ENCODE measurements around the gene NDUFB7.

Gene NDUFB7

GRCh38 chr19:14550201-14550754, 21.6 kb downstream of the NDUFB7 start:
- no peak overlapping the region for H3K27ac ChIP-seq (ENCODE audit: low read length)
- peaks cover 43% of the 10 kb centered on the region for H3K79me2 ChIP-seq (ENCODE audit: low read length)
- H3K9me3 ChIP-seq (replicated peaks; ENCODE audit: insufficient read depth, low read length) = no peaks in the 10 kb centered on the region
- H3K4me3 ChIP-seq (ENCODE audit: low read length) = no peak overlapping the region
- H4K20me1 ChIP-seq (ENCODE audit: insufficient read depth, low read length) = no peaks in the 10 kb centered on the region
- H3K9ac ChIP-seq (ENCODE audit: low read length) = no peak overlapping the region
- no peak overlapping the region for H2AFZ ChIP-seq (ENCODE audit: low read length)
- H3F3A ChIP-seq (ENCODE audit: insufficient read depth, low read length) = no peaks in the 10 kb centered on the region
- no peak overlapping the region for H3K4me2 ChIP-seq (ENCODE audit: low read depth, low read length)
- H3K36me3 ChIP-seq (replicated peaks; ENCODE audit: insufficient read depth, low read length) = no peaks in the 10 kb centered on the region
- TF ChIP-seq EZH2 (optimal IDR thresholded peaks at IDR 0.05; ENCODE audit: low read depth, low read length) (no peak), EZH2phosphoT487 (IDR thresholded peaks at IDR 0.05; ENCODE audit: low read length) (no peak), CTCF (IDR thresholded peaks at IDR 0.05; ENCODE audit: low read length) (no peak)
- no peaks in the 10 kb centered on the region for H3K27me3 ChIP-seq (replicated peaks; ENCODE audit: insufficient read depth, low read length)
- no peaks in the 10 kb centered on the region for H3K4me1 ChIP-seq (ENCODE audit: low read length)
- no peaks in the 10 kb centered on the region for H3K9me2 ChIP-seq (replicated peaks; ENCODE audit: insufficient read depth, low read length)
- DNase-seq = no peak

DNA sequence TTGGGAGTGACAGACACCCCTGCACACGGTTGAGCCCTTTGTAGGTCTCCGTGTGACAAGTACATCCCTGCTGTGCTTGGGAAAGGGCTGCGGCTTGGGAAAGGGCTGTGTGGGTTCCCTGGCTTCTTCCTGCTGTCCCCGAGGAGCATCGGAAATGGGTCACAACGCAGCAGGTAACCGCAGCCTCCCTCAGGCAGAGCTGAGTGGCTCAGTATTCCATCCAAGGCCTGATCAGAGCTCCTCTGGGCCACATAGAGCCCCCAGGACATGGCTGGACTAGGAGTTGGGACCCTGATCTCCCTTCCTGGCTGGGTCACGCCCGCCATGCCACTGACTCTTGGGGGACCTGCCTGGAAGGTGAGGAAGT, 26.2 kb downstream of the NDUFB7 start:
- H3K9ac ChIP-seq (ENCODE audit: low read length) = no peak overlapping the region
- no peak overlapping the region for H2AFZ ChIP-seq (ENCODE audit: low read length)
- no peak for DNase-seq
- H3K4me3 ChIP-seq (ENCODE audit: low read length) = no peak overlapping the region
- H3K4me1 ChIP-seq (ENCODE audit: low read length) = no peaks in the 10 kb centered on the region
- H3K9me3 ChIP-seq (replicated peaks; ENCODE audit: insufficient read depth, low read length) = no peaks in the 10 kb centered on the region
- H3K4me2 ChIP-seq (ENCODE audit: low read depth, low read length) = no peak overlapping the region
- H3K79me2 ChIP-seq (ENCODE audit: low read length) = peaks cover 51% of the 10 kb centered on the region
- H3K9me2 ChIP-seq (replicated peaks; ENCODE audit: insufficient read depth, low read length) = no peaks in the 10 kb centered on the region
- no peak overlapping the region for H3K27ac ChIP-seq (ENCODE audit: low read length)
- no peak for TF ChIP-seq EZH2phosphoT487 (IDR thresholded peaks at IDR 0.05; ENCODE audit: low read length)
- TF ChIP-seq EZH2 (optimal IDR thresholded peaks at IDR 0.05; ENCODE audit: low read depth, low read length) = no peak
- no peak for TF ChIP-seq CTCF (IDR thresholded peaks at IDR 0.05; ENCODE audit: low read length)
- H3K36me3 ChIP-seq (replicated peaks; ENCODE audit: insufficient read depth, low read length) = no peaks in the 10 kb centered on the region
- no peaks in the 10 kb centered on the region for H3F3A ChIP-seq (ENCODE audit: insufficient read depth, low read length)
- no peaks in the 10 kb centered on the region for H3K27me3 ChIP-seq (replicated peaks; ENCODE audit: insufficient read depth, low read length)
- H4K20me1 ChIP-seq (ENCODE audit: insufficient read depth, low read length) = no peaks in the 10 kb centered on the region

GRCh38 chr19:14544977-14545715, 26.7 kb downstream of the NDUFB7 start:
- H3K9ac ChIP-seq (ENCODE audit: low read length) = no peak overlapping the region
- H3F3A ChIP-seq (ENCODE audit: insufficient read depth, low read length) = no peaks in the 10 kb centered on the region
- no peaks in the 10 kb centered on the region for H3K4me1 ChIP-seq (ENCODE audit: low read length)
- H2AFZ ChIP-seq (ENCODE audit: low read length) = no peak overlapping the region
- no peak overlapping the region for H3K4me3 ChIP-seq (ENCODE audit: low read length)
- H3K9me3 ChIP-seq (replicated peaks; ENCODE audit: insufficient read depth, low read length) = no peaks in the 10 kb centered on the region
- H3K36me3 ChIP-seq (replicated peaks; ENCODE audit: insufficient read depth, low read length) = no peaks in the 10 kb centered on the region
- H3K27me3 ChIP-seq (replicated peaks; ENCODE audit: insufficient read depth, low read length) = no peaks in the 10 kb centered on the region
- no peak overlapping the region for H3K27ac ChIP-seq (ENCODE audit: low read length)
- H4K20me1 ChIP-seq (ENCODE audit: insufficient read depth, low read length) = no peaks in the 10 kb centered on the region
- no peak overlapping the region for H3K4me2 ChIP-seq (ENCODE audit: low read depth, low read length)
- TF ChIP-seq EZH2phosphoT487 (IDR thresholded peaks at IDR 0.05; ENCODE audit: low read length) (no peak), CTCF (IDR thresholded peaks at IDR 0.05; ENCODE audit: low read length) (no peak), EZH2 (optimal IDR thresholded peaks at IDR 0.05; ENCODE audit: low read depth, low read length) (no peak)
- H3K9me2 ChIP-seq (replicated peaks; ENCODE audit: insufficient read depth, low read length) = no peaks in the 10 kb centered on the region
- DNase-seq = no peak
- peaks cover 48% of the 10 kb centered on the region for H3K79me2 ChIP-seq (ENCODE audit: low read length)

Measured in MM.1S (cell line).